Progenitor cell of endocrine pancreas (in vitro differentiated cells): ENCODE measurements around the gene MRPS31. TPM values are rescaled to one million over a fixed set of nuclear protein-coding genes. Genes with fewer than 3 reads are reported as not detected.

Source experiments
- DNase-seq: peaks from one replicate; pipeline ENCODE4 v3.0.0; 2021; ENCODE audit warnings: low spot score; ENCODE audit not compliant: unreplicated experiment
- H3K27ac Mint-ChIP-seq: 2 replicates; pipeline ENCODE4 v1.8.0; 2021; ENCODE audit warnings: mild to moderate bottlenecking, moderate library complexity, mixed read lengths
- H3K27me3 Mint-ChIP-seq: 2 replicates; pipeline ENCODE4 v1.8.0; 2021; ENCODE audit warnings: mixed read lengths
- H3K36me3 Mint-ChIP-seq: 2 replicates; pipeline ENCODE4 v1.8.0; 2022; ENCODE audit warnings: mixed read lengths; ENCODE audit not compliant: insufficient read depth
- H3K4me1 Mint-ChIP-seq: 2 replicates; pipeline ENCODE4 v1.8.0; 2021; ENCODE audit warnings: low read depth, mixed read lengths
- H3K4me3 Mint-ChIP-seq: 2 replicates; pipeline ENCODE4 v1.8.0; 2021; ENCODE audit warnings: low read depth, mild to moderate bottlenecking, moderate library complexity, mixed read lengths
- H3K9me3 Mint-ChIP-seq: 2 replicates; pipeline ENCODE4 v1.8.0; 2021; ENCODE audit warnings: low read depth, mixed read lengths
- total RNA-seq: library from RNA; stranded (reverse); gene quantifications from 2 replicates; pipeline ENCODE4 v1.2.1, GENCODE V29; 2021
- TF ChIP-seq, protein P1 (sequence below): fragments of 200-600 bp; sonication (generic); IDR thresholded peaks from one replicate; pipeline ENCODE4 v1.5.0; 2021; ENCODE audit warnings: antibody characterized with exemption, mild to moderate bottlenecking; ENCODE audit not compliant: unreplicated experiment

Gene MRPS31
- total RNA-seq, 1 donor from 2014 or later = 39.5 TPM

DNA sequence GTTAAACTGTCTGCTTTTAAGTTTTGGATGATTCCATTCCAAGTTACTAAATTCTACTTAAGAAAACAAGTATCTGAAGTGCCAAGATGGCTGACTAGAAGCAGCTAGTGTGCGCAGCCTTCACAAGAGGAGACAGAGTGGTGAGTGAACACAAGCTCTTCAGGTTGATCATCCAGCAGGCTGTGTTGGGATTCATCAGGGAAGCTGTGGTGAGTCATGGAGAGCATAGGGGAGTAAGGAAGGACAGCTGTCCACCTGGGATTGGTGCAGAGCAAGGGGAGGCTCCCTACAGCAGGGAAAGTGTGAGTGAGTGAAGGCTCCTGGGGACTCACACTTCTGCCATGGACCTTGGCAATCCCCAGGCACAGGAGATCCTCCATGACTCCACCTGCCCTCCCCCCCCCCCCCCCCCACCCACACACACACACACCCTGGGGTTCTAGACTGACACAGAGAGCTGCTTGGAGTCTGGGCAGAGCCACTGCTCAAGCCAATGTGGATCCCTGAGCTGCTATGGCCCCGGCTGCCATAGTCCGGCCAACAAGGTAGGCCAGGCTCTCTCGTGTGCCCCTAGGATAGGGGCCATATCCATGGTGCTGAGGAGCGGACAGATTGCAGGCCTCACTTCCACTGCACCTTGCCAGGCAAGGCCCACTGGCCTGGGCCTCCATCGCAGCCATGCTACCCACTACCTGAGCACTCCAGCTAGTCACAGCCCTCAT lies 41.9 kb upstream of the MRPS31 start:
- Mint-ChIP-seq H3K9me3 (peaks cover 19% of the 10 kb centered on the region), H3K27ac (no peak overlapping the region), H3K4me1 (no peaks in the 10 kb centered on the region), H3K4me3 (no peak overlapping the region), H3K27me3 (no peaks in the 10 kb centered on the region), H3K36me3 (peaks cover 46% of the 10 kb centered on the region)
- DNase-seq = no peak
- TF ChIP-seq, protein P1, sequence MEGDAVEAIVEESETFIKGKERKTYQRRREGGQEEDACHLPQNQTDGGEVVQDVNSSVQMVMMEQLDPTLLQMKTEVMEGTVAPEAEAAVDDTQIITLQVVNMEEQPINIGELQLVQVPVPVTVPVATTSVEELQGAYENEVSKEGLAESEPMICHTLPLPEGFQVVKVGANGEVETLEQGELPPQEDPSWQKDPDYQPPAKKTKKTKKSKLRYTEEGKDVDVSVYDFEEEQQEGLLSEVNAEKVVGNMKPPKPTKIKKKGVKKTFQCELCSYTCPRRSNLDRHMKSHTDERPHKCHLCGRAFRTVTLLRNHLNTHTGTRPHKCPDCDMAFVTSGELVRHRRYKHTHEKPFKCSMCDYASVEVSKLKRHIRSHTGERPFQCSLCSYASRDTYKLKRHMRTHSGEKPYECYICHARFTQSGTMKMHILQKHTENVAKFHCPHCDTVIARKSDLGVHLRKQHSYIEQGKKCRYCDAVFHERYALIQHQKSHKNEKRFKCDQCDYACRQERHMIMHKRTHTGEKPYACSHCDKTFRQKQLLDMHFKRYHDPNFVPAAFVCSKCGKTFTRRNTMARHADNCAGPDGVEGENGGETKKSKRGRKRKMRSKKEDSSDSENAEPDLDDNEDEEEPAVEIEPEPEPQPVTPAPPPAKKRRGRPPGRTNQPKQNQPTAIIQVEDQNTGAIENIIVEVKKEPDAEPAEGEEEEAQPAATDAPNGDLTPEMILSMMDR = no peak

DNA sequence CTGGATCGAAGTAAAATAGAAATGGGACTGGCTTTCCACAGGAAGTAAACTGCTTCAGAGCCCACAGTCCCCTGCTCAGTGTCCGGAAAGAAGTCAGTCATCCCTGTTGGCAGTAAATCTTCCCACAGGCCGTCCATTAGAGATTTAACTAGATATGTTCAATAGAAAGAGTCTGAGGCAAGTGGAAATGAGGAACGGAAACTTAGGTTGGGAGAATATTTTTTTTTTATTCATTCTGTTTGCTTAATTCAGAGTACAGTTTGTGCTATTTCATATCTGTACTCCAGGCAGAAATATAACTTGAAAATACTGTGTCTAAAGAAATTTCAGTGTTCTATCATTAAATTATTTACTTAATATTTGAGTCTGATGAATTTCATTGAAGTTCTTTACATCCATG lies 41.1 kb upstream of the MRPS31 start:
- peaks cover 17% of the 10 kb centered on the region for H3K9me3 Mint-ChIP-seq
- H3K4me3 Mint-ChIP-seq = no peak overlapping the region
- DNase-seq = no peak
- H3K27ac Mint-ChIP-seq = peak overlapping the region; percentile 18
- H3K36me3 Mint-ChIP-seq = peaks cover 46% of the 10 kb centered on the region
- H3K4me1 Mint-ChIP-seq = no peaks in the 10 kb centered on the region
- no peaks in the 10 kb centered on the region for H3K27me3 Mint-ChIP-seq
- TF ChIP-seq, protein P1 = no peak

DNA sequence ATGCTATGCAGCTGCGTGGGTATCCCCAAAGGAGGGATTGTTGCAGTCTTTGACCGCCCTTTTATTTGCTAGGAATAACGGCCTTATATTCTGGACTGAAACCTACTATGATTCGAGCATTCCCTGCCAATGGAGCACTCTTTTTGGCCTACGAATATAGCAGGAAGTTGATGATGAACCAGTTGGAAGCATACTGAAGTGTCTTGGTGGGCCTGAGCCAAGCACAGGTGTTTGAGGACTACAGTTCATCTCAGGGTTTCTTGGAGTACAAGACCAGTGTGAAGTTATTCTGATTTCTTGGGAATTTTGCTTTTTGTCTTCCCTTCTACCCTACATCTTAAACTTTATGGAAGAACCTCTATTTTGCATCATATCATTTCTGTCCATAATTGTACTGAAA lies 38.5 kb upstream of the MRPS31 start:
- no peaks in the 10 kb centered on the region for H3K9me3 Mint-ChIP-seq
- no peak for DNase-seq
- no peaks in the 10 kb centered on the region for H3K4me1 Mint-ChIP-seq
- TF ChIP-seq, protein P1 = no peak
- H3K4me3 Mint-ChIP-seq = no peak overlapping the region
- H3K36me3 Mint-ChIP-seq = peaks cover 40% of the 10 kb centered on the region
- H3K27ac Mint-ChIP-seq = no peak overlapping the region
- H3K27me3 Mint-ChIP-seq = no peaks in the 10 kb centered on the region

DNA sequence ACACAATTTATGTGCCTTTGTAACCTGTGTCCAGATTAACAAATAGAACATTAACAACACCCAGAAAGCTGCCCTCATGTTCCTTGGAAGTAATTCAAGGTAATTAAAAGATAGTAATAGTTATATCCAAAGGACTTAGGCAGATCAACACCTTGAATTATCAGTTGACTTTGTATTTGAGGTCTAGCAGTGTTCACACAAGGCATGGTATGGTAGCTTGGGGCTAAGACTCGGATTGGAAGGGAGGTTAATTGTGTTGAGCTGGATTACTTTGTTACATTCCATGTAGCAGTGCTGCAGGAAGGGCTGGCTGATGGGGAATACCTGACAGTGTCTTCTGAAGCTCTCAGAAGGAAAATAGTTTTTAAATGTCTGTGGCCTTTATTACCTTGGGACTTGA lies 35.3 kb upstream of the MRPS31 start:
- no peak for DNase-seq
- H3K27me3 Mint-ChIP-seq = no peaks in the 10 kb centered on the region
- peaks cover 15% of the 10 kb centered on the region for H3K4me1 Mint-ChIP-seq
- H3K4me3 Mint-ChIP-seq = no peak overlapping the region
- no peak overlapping the region for H3K27ac Mint-ChIP-seq
- TF ChIP-seq, protein P1 = no peak
- H3K36me3 Mint-ChIP-seq = peaks cover 37% of the 10 kb centered on the region
- no peaks in the 10 kb centered on the region for H3K9me3 Mint-ChIP-seq

DNA sequence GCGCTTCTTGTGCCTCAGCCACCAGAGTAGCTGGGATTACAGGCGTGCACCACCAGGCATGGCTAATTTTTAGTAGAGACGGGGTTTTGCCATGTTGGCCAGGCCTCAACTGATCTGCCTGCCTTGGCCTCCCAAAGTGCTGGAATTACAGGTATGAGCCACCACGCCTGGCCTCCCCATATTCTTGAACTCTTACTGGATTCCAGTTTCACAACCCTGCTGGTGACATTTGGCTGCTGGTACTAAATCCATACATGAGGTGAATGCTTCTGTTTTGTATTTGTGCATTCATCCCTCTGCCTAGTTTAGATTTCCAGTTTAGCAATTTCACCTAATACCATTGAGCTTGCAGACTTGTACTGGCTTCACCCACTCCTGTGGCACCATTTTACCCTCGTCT lies 32.3 kb upstream of the MRPS31 start:
- no peak for DNase-seq
- TF ChIP-seq, protein P1 = no peak
- Mint-ChIP-seq H3K9me3 (no peaks in the 10 kb centered on the region), H3K27ac (no peak overlapping the region), H3K4me3 (no peak overlapping the region), H3K27me3 (no peaks in the 10 kb centered on the region), H3K36me3 (peaks cover 34% of the 10 kb centered on the region), H3K4me1 (peaks cover 18% of the 10 kb centered on the region)
